Measurements from ENCODE around the gene HMX1.

HMX1 gene

DNA sequence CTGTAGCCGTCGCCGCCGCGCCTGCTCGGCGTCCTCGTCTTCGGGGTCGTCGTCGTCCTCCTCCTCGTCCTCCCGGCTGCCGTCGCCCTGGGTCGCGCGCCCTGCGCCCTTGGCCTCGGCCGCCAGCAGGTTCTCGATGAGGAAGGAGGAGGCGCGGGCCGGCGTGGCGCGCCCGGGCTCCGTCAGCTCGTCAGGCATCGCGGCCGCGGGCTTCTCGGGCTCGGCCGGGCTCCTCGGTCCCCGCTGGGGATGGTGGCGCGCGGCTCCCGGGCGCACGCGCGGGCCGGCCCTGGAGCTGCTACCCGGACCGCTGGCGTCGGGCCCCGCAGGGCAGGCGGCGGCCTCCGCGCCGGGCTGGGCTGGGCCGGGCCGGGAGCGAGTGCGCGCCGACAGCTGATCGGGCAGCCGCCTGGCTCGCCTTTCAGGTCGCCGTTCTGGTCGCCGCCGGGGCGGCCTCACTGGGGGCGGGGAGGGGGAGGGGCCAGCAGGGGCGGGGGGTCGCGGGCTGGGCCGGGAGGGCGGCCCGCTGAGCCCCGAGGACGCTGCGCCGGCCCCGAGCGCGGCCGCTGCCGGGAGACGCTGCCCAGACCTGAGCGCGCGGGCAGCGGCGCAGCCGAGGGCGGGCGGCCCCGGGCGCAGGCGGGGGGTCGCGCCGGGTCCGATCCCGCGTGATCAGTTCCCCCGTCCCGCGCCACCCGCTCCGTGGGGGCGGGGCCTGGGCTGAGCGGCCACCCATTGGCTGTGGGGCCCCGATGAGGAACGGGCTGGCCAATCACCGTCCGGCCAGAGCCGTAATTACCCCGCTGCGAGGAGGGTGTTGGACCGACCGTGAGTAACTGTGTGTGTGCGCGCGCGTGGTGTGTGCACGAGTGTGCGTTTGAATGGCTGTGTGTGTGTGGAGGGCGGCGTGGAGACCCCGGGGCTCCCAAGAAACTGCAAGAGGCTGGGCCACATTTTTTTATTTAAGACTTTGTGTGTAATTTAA lies at the start of gene HMX1:
HMX1 (minus strand) TSS at position 423 of the 985 bp plus-strand sequence; CDS start at position 198, 225 bp downstream.
- DNase-seq: no peak

- no peak for DNase-seq
These were observed 49.3 kb upstream of the HMX1 start for GRCh38 chr4:8920969-8921368.

DNA sequence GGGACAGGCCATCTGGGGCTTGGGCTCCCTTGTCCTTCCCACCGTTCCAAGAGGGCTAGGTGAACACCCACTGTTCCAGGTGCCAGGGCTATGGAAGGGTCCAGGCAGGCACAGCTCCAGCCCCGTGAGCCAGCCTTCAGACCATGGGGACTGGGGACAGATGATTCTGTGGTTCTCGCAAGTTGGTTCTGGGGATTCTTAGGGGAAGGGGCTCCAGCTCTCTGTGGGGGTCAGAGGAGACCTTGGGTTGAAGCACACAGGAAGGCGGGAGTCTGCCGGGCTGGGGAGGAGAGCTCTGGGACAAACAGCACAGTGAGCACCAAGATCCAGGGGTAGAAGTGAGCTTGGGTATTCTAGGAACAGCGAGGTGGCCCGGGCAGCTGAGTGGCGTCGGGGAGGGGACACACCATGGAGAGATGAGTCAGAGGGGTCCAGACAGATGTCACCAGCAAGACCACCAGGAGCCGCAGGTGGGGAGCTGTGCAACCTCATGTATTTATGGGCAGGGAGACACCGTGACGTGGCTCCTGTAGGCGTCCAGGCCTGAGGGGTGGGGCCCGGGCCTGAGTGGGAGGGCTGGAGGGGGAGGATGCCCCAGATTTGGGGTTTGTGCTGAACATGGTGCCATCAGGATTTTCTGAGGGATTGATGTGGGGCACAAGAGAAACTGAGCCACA lies 48.8 kb upstream of the HMX1 start:
- no peak for DNase-seq

GRCh38 chr4:8919651-8920288 lies 48.1 kb upstream of the HMX1 start:
- DNase-seq: no peak

DNA sequence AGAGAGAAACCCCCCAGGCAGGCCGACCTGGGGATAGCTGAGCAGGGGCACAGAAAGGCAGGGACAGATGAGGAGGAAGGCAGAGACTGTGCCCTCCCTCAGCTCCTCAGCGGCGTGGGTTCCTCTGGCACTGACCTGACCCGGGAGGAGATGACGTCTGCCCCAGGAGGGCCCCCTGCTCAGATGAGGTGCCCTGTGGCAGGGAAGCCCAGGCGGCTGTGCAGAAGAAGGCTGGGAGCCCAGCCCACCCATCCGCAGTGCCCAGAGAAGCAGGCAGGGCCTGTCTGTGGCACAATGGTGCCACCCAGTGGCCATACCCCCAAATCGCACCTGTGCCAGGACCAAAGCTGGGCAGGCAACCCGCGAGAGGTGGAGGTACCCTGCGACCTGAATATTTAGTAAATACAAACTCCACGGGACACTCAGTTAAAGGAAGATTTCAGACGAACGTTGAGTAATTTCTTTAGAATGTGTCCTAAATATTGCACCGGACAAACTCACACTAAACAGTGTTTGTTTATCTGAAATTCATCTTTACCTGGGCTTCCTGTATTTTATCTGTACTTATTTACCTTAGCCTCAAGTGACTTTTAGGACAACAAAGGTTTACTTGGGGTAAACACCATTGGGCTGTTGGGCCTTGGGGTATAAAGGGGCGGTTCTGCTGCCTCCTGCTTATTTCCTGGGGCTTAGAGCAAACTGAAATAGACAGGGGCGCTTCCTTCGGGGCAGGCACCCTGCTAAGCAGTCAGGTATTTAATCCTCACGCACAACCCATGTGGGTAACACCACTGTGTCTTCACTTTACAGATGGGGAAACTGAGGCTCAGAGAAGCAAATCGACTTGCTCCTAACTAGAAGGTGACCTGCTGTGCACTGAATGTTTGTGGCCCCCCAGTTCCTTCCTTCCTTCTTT lies 46.5 kb upstream of the HMX1 start:
- peak; percentile 64 for DNase-seq

GRCh38 chr4:8917321-8917811 lies 45.7 kb upstream of the HMX1 start:
- no peak for DNase-seq

DNA sequence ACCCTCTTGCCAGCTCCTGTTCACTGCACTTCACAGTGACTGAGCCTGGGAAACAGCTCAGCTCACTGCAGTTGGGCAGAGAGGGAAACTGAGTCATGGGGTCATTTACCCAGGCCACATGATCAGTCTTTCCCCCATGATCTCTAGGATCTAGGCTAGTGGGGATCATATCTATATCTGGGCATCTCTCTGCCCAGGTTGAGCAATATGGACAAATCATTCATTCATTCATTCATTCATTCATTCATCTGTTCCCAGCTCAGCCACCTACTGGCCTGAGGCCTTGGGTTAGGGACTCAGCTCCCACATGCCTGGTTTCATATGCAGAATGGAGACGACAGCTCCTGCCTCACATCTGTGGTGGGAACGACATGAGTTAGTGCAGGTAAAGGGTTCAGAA lies 45.3 kb upstream of the HMX1 start:
- no peak for DNase-seq

DNA sequence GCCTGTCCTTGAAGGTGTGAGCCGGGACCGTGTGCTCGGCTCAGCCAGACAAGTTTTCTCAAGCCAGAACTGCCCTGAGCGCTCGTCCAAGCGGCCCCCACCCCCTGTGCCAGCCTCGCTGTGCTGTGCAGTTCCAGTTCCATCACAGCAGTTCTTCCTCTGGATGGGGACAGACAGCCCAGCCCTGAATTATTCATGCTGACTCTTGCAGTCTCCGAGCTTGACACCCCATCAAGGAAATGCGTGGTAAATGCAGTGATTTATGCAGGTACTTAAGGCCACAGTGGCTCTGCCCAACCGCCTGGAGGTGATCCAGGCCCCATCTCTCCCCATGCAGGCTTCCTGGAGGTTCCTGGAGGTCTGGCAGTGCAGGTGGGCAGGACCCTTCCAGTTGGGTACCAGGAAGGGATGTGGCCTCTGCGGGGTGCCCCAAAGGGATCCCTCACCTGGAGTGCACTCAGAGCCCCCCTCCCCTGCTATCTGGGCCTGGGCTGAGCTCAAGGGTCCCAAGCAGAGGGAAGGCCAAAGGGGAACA lies 44.8 kb upstream of the HMX1 start:
- no peak for DNase-seq

DNA sequence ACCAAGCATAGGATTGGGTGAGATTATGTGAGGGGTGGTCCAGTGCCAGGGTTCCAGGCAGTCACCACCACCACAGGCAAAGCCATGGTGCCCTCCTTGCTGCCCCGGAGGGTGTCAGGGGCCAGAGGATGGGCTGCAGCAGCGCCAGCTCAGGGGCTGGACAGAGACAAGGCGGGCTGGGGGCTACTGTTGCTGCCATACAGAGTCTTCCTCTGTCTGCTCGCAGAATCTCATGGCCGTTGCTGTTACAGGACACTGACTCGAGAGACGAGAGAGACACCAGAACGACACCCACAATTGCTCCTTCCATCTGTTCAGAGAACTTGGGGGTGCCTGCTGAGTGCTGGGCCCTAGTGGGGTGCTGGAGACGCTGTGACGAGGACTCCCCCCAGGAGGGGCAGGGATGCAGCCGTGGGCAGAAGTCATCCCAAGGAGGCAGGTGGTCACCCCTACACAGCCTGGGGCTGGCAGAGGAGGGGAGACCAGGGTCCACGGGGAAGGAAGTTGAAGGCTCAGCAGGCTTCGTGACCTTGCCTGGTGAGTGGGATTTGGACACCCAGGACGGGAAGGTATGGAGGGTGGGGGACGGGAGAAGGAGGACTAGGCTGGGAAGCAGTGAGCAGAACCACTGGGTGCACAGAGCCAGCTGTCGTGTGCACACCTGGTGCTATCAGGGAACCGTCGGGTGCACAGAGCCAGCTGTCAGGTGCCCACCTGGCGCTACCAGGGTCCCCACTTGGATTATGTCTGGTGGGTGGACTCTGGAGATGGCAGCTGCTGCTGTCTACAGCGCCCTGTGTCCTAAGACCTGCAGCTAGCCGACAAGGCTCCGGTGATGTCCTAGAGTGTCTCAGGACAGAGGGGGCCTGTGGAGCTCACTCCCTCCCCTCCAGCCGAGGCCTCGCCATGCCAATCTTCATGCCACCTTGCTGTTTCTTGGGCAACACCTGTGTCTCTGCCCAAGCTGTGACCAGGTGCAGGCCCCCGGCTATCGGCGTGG lies 43.9 kb upstream of the HMX1 start:
- no peak for DNase-seq

- no peak for DNase-seq
These were observed 43.0 kb upstream of the HMX1 start for GRCh38 chr4:8914461-8915171.

DNA sequence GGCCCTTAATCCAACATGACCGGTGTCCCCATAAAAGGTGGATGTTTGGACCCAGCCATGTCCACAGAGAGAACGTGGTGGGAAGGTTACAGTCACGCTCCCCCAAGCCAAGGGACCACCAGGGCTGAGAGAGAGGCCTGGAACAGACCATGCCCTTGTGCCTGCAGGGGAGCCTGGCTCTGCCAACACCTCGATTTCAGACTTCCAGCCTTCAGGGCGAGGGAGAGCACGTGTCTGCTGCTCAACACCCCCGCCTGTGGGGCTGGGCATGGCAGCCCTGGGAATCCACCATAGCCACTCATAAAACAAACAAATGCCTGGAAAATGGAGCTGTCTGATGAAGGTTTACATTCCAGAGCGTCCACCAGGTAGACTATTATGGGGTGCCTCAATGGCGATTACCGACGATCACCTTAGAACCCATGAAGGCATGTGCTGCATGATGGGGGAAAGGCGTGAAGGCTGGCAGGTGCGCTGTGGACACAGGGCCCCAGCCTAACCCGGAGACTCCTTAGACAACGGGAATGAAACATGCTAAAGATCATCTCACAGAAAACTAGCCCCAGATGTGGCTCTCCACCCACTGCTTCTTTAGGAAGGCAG lies 42.3 kb upstream of the HMX1 start:
- DNase-seq: no peak

DNA sequence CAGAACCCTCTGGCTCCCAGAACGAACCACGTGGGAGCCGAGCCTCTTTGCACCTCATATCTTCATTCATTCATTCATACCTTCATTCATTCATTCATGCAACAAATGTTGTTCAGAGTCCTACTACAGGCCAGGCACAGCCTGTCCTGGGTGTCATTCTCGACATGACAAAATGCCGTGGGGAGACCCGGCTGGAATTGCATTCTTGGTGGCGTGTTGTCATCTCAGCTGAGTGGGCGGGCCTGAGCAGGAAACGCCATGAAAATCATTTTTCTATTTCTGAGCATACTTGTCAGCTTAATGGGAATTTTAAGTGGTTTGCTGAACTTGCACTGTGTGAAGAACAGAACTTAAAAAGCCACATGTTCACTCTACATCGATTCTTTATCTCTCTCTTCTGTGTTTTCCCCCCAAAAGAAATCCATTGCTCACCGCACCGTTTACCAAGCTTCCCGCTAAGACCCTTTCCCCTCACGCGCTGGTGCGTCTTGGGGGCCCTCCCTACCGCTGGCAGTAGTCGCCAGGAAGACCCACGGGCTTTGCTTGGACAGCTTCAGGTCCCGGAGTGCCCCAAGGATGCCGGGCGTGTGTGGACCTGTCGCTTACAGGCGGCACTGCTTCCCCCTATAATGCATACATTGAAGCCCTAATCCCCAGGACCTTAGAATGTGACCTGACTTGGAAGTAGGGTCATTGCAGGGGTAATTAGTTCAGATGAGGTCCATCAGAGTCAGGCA lies 41.6 kb upstream of the HMX1 start:
- no peak for DNase-seq

DNA sequence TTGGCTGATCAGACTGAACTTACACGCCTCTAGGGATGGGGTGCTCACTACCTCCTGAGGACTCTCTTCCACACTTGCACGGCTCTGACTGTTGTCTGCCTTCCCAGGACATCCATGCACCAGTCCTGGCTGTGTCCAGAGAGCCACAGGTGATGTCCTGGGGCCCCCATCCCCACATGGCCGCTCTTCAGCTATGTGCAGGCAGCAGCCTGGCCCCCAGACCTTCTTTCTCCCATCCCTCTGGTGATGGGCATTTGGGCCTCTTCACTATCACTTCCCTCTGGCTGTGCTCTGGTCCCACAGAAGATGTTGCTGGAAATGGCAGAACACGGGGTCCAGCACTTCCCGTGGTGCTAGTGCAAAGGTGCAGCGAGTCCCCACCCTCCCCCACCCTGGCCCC lies 40.9 kb upstream of the HMX1 start:
- DNase-seq: no peak

DNA sequence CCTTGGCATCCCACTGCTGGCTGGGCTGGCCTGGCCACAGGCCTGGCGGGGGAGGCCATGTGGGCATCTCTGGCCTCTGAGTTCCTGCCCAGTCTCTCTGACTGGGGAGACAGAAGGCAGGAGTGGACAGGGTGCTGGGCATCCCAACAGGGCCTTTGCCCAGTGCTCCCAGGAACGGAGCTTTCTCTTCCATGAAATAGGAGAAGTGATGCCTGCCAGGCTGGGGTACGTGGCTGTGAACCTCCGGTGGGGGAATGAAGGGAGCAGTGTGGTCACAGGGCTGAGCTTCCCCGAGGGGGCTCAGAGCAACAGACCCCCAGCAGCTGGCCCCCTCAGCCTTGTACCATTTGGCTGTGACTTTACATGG lies 40.4 kb upstream of the HMX1 start:
- DNase-seq: no peak

DNA sequence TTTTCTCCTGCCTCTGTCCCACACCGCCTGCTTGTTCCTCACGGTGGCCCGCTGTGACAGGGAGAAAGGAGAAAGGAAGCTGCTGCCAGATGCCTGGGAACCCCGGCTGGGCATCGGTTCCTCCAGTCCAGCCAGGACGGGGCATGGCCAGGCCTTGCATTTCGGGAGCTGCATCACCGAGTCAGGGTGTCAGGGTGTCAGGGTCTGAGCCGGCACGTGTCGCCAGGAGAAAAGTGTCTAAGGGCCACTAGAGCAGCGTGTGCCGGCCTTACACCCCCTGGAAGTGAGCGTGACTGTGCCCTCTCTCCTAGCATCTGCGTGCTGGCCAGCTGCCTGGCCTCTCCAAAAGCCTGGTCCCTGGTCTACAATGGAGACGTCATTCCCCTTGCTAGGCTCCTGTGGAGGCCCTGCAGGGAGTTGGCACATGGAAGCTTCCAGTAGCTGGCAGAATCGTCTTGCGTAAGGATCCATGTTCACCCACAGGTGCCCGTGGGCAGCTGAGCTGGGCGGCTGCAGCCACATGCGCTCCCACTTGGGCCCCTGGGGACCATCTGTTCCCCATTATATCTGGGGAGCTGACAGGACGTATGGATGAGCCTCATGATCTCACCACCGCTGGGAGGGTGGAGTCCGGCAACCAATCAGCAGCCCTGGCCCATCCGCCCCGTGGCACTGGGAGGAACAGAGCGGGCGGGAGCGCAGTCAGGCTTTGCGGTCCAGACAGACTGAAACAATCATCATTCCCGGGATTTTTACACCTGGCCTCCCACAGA lies 39.9 kb upstream of the HMX1 start:
- no peak for DNase-seq

DNA sequence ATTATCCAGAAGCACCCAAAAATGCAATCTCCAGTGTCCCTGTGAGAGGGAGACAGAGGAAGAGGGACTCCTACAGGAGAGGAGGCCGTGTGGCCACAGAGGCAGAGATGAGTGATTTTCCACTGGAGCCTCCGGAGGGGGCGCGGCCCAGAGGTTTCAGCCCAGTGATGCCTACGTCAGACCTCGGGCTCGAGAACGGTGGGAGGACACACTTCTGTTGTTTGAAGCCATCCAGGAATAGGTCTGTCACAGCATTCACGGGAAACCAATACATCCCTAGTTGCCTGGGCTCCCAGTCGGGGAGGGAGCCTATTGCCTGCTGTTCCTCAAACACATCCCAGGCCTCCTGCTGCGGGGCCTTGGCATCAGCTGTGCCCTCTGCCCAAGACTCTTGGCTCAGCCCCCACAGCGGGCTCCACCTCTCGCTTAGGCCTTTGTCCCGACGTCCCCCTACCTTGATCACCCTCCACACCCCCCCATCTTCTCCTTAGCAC lies 39.2 kb upstream of the HMX1 start:
- DNase-seq: no peak

GRCh38 chr4:8910100-8910821 lies 38.6 kb upstream of the HMX1 start:
- DNase-seq: no peak

All from stimulated activated CD4-positive, alpha-beta T cell treated with anti-CD3 and anti-CD28 coated beads, Interleukin-12 subunit alpha, Interleukin-12 subunit beta, amount 100 ng/mL, for 4 hours (primary cell).